Fibroblast of skin of right quadriceps (primary cell): ENCODE data around the gene FDX2.
A peak's percentile ranks its signal among the peaks of the same experiment; 100 is the strongest.
"Not testable (repeated sequence)": the region's sequence is repeated elsewhere in the genome, so short reads cannot be mapped to it uniquely, and the experiment has no call there.

ENCODE experiments used
- DNase-seq: peaks from one replicate; pipeline ENCODE4 v3.0.0-alpha.2; 2013

The FDX2 gene

GRCh38 chr19:10315335-10316214 is at the start of gene FDX2:
Gene FDX2 (minus strand): TSS chr19:10316015. CDS start chr19:10315996, 19 bp downstream.
- DNase-seq: peak; percentile 74

DNA sequence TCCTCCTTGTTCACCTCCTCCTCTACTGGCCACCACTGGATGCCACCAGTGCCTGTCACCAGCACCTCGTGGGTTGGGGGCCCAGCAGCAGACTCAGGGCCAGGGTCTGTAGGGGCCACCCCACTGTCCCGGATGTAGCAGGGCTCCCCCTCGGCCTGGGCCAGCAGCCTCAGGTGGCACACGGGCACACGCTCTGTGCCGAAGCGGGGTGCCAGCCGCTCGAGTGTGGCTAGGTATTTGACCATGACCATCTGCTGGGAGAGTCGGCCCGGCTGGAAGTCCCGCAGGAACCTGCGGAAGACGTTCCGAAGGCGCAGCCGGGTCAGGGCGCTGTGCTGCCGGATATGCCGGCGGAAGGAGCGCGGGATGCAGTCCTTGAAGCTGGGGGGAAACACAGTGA is 49.7 kb upstream of the FDX2 start:
- DNase-seq: no peak

DNA sequence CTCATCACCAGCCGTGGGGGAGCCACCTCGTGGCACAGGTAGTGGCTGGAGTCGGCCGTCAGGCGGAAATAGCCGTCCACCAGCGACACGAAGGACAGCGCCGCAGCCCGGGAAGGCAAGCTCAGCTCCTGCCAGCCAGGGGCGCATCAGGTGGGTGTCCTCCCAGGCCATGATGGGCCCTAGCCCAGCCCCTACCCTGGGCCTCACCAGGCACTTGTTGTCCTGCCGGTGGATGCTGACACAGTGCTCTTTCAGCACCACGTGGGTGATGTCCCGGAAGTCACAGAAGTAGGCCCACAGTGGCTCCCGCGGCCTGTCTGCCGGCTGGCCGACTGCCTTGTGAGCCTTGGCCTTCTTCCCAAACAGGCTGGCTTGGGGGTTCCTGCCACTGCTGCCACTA is 48.8 kb upstream of the FDX2 start:
- no peak for DNase-seq

- DNase-seq: no peak
Observed at GRCh38 chr19:10363789-10364281, 48.0 kb upstream of the FDX2 start.

DNA sequence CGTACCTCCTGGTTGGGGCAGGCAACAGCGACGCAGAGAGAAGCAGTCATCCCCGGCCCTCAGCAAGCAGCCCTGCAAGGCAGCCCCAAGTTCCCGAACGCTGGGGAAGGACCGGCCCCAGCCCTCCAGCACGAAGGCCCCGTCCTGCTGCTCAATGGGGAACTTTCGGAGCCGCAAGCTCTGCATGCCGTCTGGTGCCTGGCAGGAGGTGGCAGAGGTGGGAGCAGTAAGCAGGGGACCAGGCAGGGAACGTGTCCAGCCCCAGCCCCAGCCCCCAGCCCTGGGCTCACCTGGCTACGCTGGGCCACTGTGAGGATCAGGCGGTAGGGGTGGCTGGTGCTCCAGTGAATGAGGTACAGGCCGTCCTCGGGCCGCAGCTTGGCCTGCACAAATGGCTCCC is 46.4 kb upstream of the FDX2 start:
- no peak for DNase-seq

DNA sequence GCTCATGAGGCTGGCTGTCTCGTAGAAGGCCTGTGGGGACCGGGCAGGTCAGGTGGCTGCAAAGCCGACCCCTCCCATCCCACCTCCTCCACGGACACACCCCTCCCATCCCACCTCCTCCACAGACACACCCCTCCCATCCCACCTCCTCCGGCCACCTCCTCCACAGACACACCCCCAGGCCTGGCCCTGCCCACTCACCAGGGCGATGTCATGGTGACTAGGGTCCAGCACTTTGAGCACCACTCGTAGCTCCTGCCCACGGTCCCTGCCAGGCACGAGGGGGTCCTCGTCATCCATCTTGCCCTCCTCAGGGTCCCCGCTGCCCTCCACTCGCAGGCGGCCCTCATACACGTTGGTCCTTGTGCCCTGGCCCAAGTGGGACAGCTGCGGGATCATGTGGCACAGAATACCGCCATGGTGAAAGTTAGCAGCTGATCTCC is 45.8 kb upstream of the FDX2 start:
- DNase-seq: no peak

DNA sequence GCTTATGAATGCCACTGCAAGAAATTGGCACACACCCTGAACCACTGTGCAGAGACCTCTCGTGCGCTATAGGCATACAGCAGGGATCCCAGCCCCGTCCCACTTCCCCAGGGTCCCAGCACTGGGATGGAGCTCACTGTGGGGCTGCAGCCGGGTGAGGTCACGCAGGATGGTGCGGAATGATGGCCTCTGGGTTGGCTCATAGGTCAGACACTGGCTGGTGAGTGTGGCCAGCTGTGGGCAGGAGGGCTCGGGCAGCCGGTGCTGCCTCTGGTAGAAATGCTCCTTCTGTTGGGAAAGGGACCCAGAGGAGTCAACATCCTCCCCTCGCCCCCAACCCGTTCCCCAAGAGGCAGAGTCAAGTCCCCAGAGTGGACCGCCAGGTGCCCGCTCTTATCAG is 40.6 kb upstream of the FDX2 start:
- no peak for DNase-seq

- DNase-seq: peak; percentile 28
Observed at GRCh38 chr19:10353793-10354391, 38.1 kb upstream of the FDX2 start.

DNA sequence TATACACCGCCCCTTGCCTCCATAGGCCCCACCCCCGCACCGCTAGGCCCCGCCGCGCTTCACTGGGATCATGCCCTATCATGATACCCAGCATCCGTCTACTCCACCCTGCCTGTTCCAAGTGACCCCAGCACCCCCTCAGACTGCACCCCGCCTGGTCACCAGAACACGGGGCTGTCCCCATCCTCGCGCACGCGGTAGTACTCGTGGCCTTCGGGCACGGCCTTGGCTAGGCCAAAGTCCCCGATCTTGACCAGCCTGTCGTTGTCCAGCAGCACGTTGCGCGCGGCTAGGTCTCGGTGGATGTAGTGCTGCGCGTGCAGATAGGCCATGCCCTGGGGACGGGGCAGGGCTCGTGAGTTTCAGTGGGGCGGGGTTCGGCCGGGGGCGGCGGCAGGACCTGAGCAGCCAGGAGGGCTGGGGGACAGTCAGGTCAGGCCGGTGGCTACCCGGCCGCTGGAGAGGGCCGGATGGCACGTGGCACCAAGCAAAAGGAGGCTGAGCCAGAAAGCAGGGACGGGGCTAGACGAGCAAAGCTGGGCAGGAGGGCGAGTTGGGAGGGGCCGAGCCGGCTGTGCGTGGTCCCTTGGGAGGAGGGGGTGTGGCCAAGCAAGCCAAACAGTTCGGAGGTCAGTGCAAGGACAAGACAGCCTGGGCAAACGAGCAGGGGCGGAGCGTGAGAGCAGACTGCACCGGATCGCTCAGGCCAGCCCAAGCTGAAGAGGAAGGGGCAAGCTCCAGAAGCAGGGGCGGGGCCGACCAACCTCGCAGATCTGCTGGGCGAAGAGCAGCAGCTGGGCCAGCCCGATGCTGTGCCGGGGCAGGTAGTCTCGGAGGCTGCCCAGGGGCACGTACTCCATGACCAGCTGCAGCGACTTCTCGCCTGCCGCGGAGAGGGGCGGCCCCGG is 37.2 kb upstream of the FDX2 start:
- DNase-seq: no peak

- no peak for DNase-seq
Observed at GRCh38 chr19:10346509-10346908, 30.7 kb upstream of the FDX2 start.

DNA sequence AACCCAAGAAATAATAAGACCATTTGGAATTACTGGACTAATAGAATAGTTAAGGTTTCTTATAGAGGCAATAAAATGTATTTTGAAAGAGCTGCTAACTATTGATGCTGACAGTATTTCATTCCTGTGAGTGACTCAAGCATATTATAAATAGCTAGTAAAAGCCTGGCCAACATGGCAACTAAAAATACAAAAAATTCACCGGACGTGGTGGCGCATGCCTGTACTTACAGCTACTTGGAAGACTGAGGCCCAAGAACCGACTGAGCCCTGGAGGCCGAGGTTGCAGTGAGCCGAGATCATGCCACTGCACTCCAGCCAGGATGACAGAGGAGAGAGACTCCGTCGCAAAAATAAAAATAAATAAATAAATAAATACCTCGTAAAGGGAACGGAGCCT is 29.0 kb upstream of the FDX2 start:
- peak; percentile 9 for DNase-seq

- no peak for DNase-seq
Observed at GRCh38 chr19:10343495-10343894, 27.7 kb upstream of the FDX2 start.

- DNase-seq: no peak
Observed at GRCh38 chr19:10339977-10340376, 24.2 kb upstream of the FDX2 start.

- no peak for DNase-seq
Observed at GRCh38 chr19:10339380-10339960, 23.7 kb upstream of the FDX2 start, which contains the start of gene ICAM3. Gene ICAM3 (minus strand): TSS chr19:10339624. CDS start chr19:10339614, 10 bp downstream.

DNA sequence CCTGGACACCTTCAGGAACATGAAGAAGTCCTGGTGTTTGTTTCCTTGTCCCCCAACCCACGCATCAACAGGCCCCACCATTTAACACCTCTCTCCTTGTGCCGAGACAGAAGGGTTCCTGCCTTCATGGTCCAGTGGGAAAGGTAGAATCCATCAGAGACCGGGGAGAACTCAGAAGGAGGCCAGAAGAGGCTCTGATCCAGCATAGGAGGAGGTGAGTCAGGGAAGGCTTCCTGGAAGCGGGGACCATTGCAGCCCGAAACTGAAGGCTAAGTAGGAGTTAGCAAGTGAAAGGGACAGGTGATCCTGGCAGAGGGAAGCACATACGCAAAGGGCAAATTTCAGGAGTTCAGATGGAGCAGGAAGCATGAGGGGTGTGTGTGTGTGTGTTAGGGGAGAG is 23.1 kb upstream of the FDX2 start:
- no peak for DNase-seq

- DNase-seq: not testable (repeated sequence)
Observed at GRCh38 chr19:10336725-10337124, 20.9 kb upstream of the FDX2 start.

DNA sequence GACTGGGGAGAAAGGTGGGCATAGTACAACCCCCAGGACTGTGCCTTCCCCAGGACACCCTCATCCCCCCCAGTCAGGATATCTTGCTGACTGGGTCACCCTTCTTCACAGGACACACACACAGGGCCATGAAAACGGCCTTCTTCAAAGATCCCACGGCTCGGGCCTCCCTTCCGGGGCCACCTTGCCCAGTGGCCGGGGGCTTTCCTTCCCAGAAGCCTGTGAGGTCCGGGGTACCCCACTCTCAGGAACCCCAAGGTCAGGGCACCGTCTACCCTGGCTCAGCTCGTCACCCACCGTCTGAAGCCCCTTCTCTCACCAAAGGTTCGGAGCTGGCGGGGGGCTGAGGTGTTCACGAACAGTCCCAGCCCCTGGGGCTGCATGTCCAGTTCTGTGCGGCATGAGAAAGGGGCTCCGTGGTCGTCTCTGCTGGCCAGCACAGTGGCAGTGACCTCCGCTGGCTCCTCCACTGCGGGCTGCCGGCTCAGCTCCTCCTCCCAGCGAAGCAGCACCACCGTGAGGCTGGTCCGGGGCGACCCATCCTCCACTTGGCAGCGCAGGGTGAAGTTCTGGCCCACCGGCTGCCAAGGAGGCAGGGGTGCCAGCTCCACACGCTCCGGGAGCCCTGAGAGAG is 19.7 kb upstream of the FDX2 start:
- no peak for DNase-seq

- DNase-seq: peak; percentile 85
Observed at GRCh38 chr19:10334588-10335351, 19.0 kb upstream of the FDX2 start.

GRCh38 chr19:10333758-10334587 is 18.2 kb upstream of the FDX2 start:
- no peak for DNase-seq
